ENCODE data around the gene TP53TG5.
A peak's percentile ranks its signal among the peaks of the same experiment; 100 is the strongest.

TP53TG5 gene

DNA sequence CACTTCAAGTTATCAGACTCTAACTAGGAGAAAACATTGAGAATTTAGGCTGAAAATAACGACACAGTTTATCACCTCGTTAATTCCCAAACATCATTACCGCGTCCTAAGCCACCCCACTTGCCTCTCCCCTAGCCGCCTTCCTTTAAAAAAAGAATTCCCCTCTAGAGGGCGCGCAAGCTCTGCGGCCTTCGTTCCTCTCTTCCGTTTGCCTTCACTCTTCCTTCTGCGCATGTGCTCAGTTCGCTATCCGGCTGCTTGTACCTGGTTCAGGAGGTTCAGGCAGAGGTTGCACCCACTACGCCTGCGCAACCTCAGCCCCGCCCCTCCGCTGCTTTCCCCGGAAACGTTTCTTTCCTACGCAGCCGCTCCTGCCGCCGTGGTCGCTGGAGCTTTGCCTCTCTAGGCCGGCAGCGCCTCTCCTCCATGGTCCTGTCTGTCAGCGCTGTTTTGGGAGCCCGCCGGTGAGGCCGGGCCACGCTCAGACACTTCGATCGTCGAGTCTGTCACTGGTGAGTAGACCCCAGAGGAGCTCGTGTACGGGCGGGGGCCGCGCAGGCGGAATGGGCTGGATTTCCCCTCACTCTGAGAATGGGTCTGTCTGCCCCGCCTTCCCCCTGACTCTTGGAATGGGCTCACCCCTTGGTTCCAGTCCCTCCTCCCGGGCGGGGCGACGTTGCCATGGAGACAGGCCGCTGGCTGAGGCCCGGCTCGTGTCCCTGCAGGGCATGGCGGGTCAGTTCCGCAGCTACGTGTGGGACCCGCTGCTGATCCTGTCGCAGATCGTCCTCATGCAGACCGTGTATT, 15.1 kb downstream of the TP53TG5 start, which contains the start of gene SYS1 (continued):
- 0 out of 2 replicates have a peak, but pooled peaks have one; percentile 15 for TF ChIP-seq REST (tag by site-specific recombination; IDR thresholded peaks at IDR 0.05)
- TF ChIP-seq ZNF23 (tag by site-specific recombination; IDR thresholded peaks at IDR 0.05; ENCODE audit: borderline replicate concordance) = no peak
- peak; percentile 83; the same call in 1 of the 2 replicates for TF ChIP-seq KLF8 (tag by site-specific recombination; IDR thresholded peaks at IDR 0.05)
- TF ChIP-seq ZNF501 (tag by site-specific recombination; IDR thresholded peaks at IDR 0.05) = peak; percentile 93; the same call in 1 of the 2 replicates
- TF ChIP-seq, protein P1, sequence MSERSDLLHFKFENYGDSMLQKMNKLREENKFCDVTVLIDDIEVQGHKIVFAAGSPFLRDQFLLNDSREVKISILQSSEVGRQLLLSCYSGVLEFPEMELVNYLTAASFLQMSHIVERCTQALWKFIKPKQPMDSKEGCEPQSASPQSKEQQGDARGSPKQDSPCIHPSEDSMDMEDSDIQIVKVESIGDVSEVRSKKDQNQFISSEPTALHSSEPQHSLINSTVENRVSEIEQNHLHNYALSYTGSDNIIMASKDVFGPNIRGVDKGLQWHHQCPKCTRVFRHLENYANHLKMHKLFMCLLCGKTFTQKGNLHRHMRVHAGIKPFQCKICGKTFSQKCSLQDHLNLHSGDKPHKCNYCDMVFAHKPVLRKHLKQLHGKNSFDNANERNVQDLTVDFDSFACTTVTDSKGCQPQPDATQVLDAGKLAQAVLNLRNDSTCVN (tag by site-specific recombination; optimal IDR thresholded peaks at IDR 0.05) = peak; percentile 62
- TF ChIP-seq ZNF621 (tag by site-specific recombination; IDR thresholded peaks at IDR 0.05) = no peak
- TF ChIP-seq, protein P2, sequence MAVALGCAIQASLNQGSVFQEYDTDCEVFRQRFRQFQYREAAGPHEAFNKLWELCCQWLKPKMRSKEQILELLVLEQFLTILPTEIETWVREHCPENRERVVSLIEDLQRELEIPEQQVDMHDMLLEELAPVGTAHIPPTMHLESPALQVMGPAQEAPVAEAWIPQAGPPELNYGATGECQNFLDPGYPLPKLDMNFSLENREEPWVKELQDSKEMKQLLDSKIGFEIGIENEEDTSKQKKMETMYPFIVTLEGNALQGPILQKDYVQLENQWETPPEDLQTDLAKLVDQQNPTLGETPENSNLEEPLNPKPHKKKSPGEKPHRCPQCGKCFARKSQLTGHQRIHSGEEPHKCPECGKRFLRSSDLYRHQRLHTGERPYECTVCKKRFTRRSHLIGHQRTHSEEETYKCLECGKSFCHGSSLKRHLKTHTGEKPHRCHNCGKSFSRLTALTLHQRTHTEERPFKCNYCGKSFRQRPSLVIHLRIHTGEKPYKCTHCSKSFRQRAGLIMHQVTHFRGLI (tag by site-specific recombination; IDR thresholded peaks at IDR 0.05) = no peak
- TF ChIP-seq ZNF174 (tag by site-specific recombination; IDR thresholded peaks at IDR 0.05) = no peak
- TF ChIP-seq SP2 (tag by site-specific recombination; IDR thresholded peaks at IDR 0.05) = peak; percentile 91
- TF ChIP-seq, protein P3, sequence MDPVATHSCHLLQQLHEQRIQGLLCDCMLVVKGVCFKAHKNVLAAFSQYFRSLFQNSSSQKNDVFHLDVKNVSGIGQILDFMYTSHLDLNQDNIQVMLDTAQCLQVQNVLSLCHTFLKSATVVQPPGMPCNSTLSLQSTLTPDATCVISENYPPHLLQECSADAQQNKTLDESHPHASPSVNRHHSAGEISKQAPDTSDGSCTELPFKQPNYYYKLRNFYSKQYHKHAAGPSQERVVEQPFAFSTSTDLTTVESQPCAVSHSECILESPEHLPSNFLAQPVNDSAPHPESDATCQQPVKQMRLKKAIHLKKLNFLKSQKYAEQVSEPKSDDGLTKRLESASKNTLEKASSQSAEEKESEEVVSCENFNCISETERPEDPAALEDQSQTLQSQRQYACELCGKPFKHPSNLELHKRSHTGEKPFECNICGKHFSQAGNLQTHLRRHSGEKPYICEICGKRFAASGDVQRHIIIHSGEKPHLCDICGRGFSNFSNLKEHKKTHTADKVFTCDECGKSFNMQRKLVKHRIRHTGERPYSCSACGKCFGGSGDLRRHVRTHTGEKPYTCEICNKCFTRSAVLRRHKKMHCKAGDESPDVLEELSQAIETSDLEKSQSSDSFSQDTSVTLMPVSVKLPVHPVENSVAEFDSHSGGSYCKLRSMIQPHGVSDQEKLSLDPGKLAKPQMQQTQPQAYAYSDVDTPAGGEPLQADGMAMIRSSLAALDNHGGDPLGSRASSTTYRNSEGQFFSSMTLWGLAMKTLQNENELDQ (tag by site-specific recombination; IDR thresholded peaks at IDR 0.05; ENCODE audit: low read depth) = no peak
- TF ChIP-seq, protein P4, sequence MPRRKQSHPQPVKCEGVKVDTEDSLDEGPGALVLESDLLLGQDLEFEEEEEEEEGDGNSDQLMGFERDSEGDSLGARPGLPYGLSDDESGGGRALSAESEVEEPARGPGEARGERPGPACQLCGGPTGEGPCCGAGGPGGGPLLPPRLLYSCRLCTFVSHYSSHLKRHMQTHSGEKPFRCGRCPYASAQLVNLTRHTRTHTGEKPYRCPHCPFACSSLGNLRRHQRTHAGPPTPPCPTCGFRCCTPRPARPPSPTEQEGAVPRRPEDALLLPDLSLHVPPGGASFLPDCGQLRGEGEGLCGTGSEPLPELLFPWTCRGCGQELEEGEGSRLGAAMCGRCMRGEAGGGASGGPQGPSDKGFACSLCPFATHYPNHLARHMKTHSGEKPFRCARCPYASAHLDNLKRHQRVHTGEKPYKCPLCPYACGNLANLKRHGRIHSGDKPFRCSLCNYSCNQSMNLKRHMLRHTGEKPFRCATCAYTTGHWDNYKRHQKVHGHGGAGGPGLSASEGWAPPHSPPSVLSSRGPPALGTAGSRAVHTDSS (tag by site-specific recombination; IDR thresholded peaks at IDR 0.05) = no peak
- TF ChIP-seq, protein P5, sequence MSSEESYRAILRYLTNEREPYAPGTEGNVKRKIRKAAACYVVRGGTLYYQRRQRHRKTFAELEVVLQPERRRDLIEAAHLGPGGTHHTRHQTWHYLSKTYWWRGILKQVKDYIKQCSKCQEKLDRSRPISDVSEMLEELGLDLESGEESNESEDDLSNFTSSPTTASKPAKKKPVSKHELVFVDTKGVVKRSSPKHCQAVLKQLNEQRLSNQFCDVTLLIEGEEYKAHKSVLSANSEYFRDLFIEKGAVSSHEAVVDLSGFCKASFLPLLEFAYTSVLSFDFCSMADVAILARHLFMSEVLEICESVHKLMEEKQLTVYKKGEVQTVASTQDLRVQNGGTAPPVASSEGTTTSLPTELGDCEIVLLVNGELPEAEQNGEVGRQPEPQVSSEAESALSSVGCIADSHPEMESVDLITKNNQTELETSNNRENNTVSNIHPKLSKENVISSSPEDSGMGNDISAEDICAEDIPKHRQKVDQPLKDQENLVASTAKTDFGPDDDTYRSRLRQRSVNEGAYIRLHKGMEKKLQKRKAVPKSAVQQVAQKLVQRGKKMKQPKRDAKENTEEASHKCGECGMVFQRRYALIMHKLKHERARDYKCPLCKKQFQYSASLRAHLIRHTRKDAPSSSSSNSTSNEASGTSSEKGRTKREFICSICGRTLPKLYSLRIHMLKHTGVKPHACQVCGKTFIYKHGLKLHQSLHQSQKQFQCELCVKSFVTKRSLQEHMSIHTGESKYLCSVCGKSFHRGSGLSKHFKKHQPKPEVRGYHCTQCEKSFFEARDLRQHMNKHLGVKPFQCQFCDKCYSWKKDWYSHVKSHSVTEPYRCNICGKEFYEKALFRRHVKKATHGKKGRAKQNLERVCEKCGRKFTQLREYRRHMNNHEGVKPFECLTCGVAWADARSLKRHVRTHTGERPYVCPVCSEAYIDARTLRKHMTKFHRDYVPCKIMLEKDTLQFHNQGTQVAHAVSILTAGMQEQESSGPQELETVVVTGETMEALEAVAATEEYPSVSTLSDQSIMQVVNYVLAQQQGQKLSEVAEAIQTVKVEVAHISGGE (tag by site-specific recombination; conservative IDR thresholded peaks at IDR 0.05; ENCODE audit: low read depth) = peak; percentile 67
- peak; percentile 61; the same call in 1 of the 2 replicates for TF ChIP-seq ZNF76 (tag by site-specific recombination; IDR thresholded peaks at IDR 0.05; ENCODE audit: borderline replicate concordance, low read depth)
- TF ChIP-seq, protein P6, sequence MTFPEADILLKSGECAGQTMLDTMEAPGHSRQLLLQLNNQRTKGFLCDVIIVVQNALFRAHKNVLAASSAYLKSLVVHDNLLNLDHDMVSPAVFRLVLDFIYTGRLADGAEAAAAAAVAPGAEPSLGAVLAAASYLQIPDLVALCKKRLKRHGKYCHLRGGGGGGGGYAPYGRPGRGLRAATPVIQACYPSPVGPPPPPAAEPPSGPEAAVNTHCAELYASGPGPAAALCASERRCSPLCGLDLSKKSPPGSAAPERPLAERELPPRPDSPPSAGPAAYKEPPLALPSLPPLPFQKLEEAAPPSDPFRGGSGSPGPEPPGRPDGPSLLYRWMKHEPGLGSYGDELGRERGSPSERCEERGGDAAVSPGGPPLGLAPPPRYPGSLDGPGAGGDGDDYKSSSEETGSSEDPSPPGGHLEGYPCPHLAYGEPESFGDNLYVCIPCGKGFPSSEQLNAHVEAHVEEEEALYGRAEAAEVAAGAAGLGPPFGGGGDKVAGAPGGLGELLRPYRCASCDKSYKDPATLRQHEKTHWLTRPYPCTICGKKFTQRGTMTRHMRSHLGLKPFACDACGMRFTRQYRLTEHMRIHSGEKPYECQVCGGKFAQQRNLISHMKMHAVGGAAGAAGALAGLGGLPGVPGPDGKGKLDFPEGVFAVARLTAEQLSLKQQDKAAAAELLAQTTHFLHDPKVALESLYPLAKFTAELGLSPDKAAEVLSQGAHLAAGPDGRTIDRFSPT (tag by site-specific recombination; IDR thresholded peaks at IDR 0.05) = 0 out of 2 replicates have a peak, but pooled peaks have one; percentile 13
- no peak for TF ChIP-seq ZNF416 (tag by site-specific recombination; IDR thresholded peaks at IDR 0.05)
- peak; percentile 64 for TF ChIP-seq EGR2 (tag by site-specific recombination; IDR thresholded peaks at IDR 0.05; ENCODE audit: low read depth)
- no peak; the same call in 1 of the 2 replicates for TF ChIP-seq ZSCAN30 (tag by site-specific recombination; IDR thresholded peaks at IDR 0.05)
- peak; percentile 92 for TF ChIP-seq KLF9 (tag by site-specific recombination; IDR thresholded peaks at IDR 0.05; ENCODE audit: low read depth)
- 0 out of 2 replicates have a peak, but pooled peaks have one; percentile 52 for TF ChIP-seq GLIS2 (tag by site-specific recombination; IDR thresholded peaks at IDR 0.05)
- TF ChIP-seq ZNF324 (tag by site-specific recombination; IDR thresholded peaks at IDR 0.05) = peak; percentile 81
- no peak for TF ChIP-seq ZNF169 (tag by site-specific recombination; IDR thresholded peaks at IDR 0.05)
- TF ChIP-seq YY1 (tag by site-specific recombination; IDR thresholded peaks at IDR 0.05) = 0 out of 2 replicates have a peak, but pooled peaks have one; percentile 63

All from HEK293 (cell line).